HepG2 (cell line): Measurements from ENCODE around the gene DNAJC10. TPM values are rescaled to one million over a fixed set of nuclear protein-coding genes. Genes with fewer than 3 reads are reported as not detected.
A peak's percentile ranks its signal among the peaks of the same experiment; 100 is the strongest.

Experiments used
- CERS6 ChIP-seq: sonication (generic); formaldehyde crosslinking; IDR thresholded peaks from 2 replicates; pipeline ENCODE4 v1.5.0; 2020; ENCODE audit warnings: missing genetic modification reagents
- CTCF ChIP-seq: sonication (generic); formaldehyde crosslinking; IDR thresholded peaks from 2 replicates; pipeline ENCODE4 v1.5.0; 2020; ENCODE audit warnings: mild to moderate bottlenecking, missing genetic modification reagents, moderate library complexity
- DDIT3 ChIP-seq: sonication (generic); formaldehyde crosslinking; IDR thresholded peaks from 2 replicates; pipeline ENCODE4 v1.4.0; 2020; ENCODE audit warnings: mild to moderate bottlenecking, missing genetic modification reagents
- NRL ChIP-seq: sonication (generic); formaldehyde crosslinking; IDR thresholded peaks from 2 replicates; pipeline ENCODE4 v1.5.0; 2020; ENCODE audit warnings: missing genetic modification reagents, mild to moderate bottlenecking, moderate library complexity, borderline replicate concordance
- RARG ChIP-seq: sonication (generic); formaldehyde crosslinking; IDR thresholded peaks from 2 replicates; pipeline ENCODE4 v1.4.0; 2020; ENCODE audit warnings: low read depth, mild to moderate bottlenecking, missing genetic modification reagents
- SAFB2 ChIP-seq: sonication (generic); formaldehyde crosslinking; IDR thresholded peaks from 2 replicates; pipeline ENCODE4 v1.5.1; 2020; ENCODE audit warnings: missing genetic modification reagents, low read depth, mild to moderate bottlenecking, borderline replicate concordance
- SIX1 ChIP-seq: sonication (generic); formaldehyde crosslinking; IDR thresholded peaks from 2 replicates; pipeline ENCODE4 v1.4.0; 2020; ENCODE audit warnings: missing genetic modification reagents, borderline replicate concordance
- SNRNP70 ChIP-seq: fragments of 200-400 bp; formaldehyde crosslinking; IDR thresholded peaks from 2 replicates; pipeline ENCODE4 v1.6.1; 2017; ENCODE audit warnings: mild to moderate bottlenecking, low read depth, low read length, moderate library complexity
- THRA ChIP-seq: sonication (generic); formaldehyde crosslinking; IDR thresholded peaks from 2 replicates; pipeline ENCODE4 v1.4.0; 2020; ENCODE audit warnings: missing genetic modification reagents, borderline replicate concordance
- U2AF1 ChIP-seq: fragments of 200-400 bp; formaldehyde crosslinking; optimal IDR thresholded peaks from 2 replicates; pipeline ENCODE3; 2017; ENCODE audit warnings: mild to moderate bottlenecking, low read depth, low read length
- ZBTB38 ChIP-seq: sonication (generic); formaldehyde crosslinking; IDR thresholded peaks from 2 replicates; pipeline ENCODE4 v1.5.1; 2020; ENCODE audit warnings: mild to moderate bottlenecking, missing genetic modification reagents
- ZNF12 ChIP-seq: sonication (generic); formaldehyde crosslinking; IDR thresholded peaks from 2 replicates; pipeline ENCODE4 v1.5.0; 2020; ENCODE audit warnings: missing genetic modification reagents
- ZNF136 ChIP-seq: sonication (generic); formaldehyde crosslinking; IDR thresholded peaks from 2 replicates; pipeline ENCODE4 v1.8.1; 2022; ENCODE audit warnings: low read depth, mild to moderate bottlenecking, moderate library complexity, missing genetic modification reagents
- ZNF558 ChIP-seq: sonication (generic); formaldehyde crosslinking; IDR thresholded peaks from 2 replicates; pipeline ENCODE4 v1.9.0; 2022; ENCODE audit warnings: mild to moderate bottlenecking, missing genetic modification reagents, borderline replicate concordance
- ZNF597 ChIP-seq: sonication (generic); formaldehyde crosslinking; IDR thresholded peaks from 2 replicates; pipeline ENCODE4 v1.5.0; 2020; ENCODE audit warnings: missing genetic modification reagents
- ZNF609 ChIP-seq: sonication (generic); formaldehyde crosslinking; IDR thresholded peaks from 2 replicates; pipeline ENCODE4 v1.4.0; 2020; ENCODE audit warnings: mild to moderate bottlenecking, missing genetic modification reagents, borderline replicate concordance
- polyA plus RNA-seq, 8 experiments: library from polyadenylated mRNA; depleted of rRNA in 3 of 8; stranded (reverse) in 7 of 8; unstranded in 1 of 8; fragments of >200 nt; fragmentation: Illumina TruSeq in 4 of 8; extraction: Trizol in 4 of 8; gene quantifications; 2 replicates each; pipeline versions ENCODE4 v1.2.1 to v1.2.3, GENCODE V29; 2011 to 2016; ENCODE audit warnings: low read depth in 4 of 8, missing spikeins in 1 of 8, mixed read lengths in 1 of 8; ENCODE audit not compliant: insufficient read depth in 1 of 8
- total RNA-seq, 5 experiments: library from RNA; depleted of rRNA; stranded (reverse); fragments of >200 nt; fragmentation: Illumina TruSeq; extraction: Trizol; gene quantifications; 2 replicates each; pipeline ENCODE4 v1.2.3, GENCODE V29; 2016; ENCODE audit warnings: low read depth in 1 of 5

Gene DNAJC10
- total and polyA plus RNA-seq, 2 of the 13 experiments (the other 11 are each of a cell fraction or from before 2014, with no cell fraction given) = 44.1 to 178 TPM

- peak; percentile 97; the same call in 1 of the 2 replicates for TF ChIP-seq SAFB2 (CRISPR knock-in tag)
- peak; percentile 95 for TF ChIP-seq ZNF136
- no peak for TF ChIP-seq DDIT3 (CRISPR knock-in tag)
- TF ChIP-seq CERS6 = peak; percentile 91
- peak; percentile 82; the same call in 1 of the 2 replicates for TF ChIP-seq ZNF558 (CRISPR knock-in tag)
- peak; percentile 69 for TF ChIP-seq ZNF609
- no peak for TF ChIP-seq SIX1 (CRISPR knock-in tag)
- TF ChIP-seq THRA (CRISPR knock-in tag) = peak; percentile 45; the same call in 1 of the 2 replicates
- TF ChIP-seq SNRNP70 = no peak
- TF ChIP-seq U2AF1 = peak; percentile 32
- TF ChIP-seq RARG = peak; percentile 41; the same call in 1 of the 2 replicates
- TF ChIP-seq NRL = peak; percentile 98
- no peak; the same call in 1 of the 2 replicates for TF ChIP-seq CTCF (CRISPR knock-in tag)
- TF ChIP-seq ZNF597 (CRISPR knock-in tag) = 0 out of 2 replicates have a peak, but pooled peaks have one; percentile 79
- TF ChIP-seq ZNF12 (CRISPR knock-in tag) = no peak; the same call in 1 of the 2 replicates
- TF ChIP-seq ZBTB38 (CRISPR knock-in tag) = peak; percentile 39; the same call in 1 of the 2 replicates
Observed at GRCh38 chr2:182715892-182716649, at the start of gene DNAJC10 (continued).
